ENCODE measurements around the gene SUMF1. TPM values are rescaled to one million over a fixed set of nuclear protein-coding genes. Genes with fewer than 3 reads are reported as not detected.

The SUMF1 gene
- total and polyA plus RNA-seq, 4 donors = 23.3 to 35.8 (median 28.4) TPM

DNA sequence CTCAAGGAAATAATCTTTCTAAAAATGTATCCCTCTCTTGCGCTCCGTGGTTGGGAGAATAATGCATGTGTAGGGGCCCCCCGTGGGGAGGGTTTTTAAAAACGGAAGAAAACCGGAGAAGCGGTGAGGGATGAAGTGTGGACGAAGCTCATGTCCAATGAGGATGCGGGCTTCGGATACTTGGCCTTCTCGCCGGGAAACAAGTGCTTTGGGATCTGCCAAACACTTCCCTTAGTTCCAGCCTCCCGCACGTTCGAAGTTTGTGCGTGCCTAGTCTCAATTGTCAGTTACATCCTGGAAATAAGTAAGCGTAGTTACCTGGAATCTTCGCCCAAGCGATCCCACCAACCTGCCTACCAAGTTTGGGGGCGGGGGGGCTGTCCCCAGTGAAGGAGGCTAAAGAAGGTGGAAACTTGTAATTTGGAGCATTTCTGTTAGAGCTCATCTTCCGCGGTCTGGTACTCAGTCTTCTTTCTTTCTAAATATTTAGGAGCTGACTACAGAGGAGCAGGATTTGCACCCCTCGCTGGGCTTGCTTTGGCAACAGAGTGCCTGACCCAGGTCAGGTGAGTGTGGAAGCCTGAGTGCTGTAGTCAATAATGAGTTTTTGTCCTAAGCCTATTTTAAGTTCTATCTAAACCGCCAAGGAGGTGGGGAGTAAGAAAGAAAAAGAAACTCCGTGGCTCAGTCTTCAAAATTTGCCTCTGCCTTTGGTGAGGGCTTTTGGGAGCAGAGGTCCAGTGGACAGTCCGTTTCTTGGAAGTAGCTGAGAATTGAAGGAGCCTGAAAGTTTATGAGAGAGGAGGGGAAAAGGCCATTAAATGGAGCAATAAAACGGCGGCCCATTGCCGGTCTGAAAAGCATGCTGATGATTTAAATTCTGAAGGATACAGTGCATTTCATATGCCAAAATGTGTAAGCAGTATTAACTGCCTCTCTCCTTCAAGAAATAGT, 27.1 kb upstream of the SUMF1 start:
- intact Hi-C loops (cut with DNase I) = loop anchor here (2.0 to 10.0 kb wide), 9 partner anchors 57 to 143 kb away; no protein-coding TSS in a partner anchor
- H3K4me3 ChIP-seq (ENCODE audit: low read length in 2 of 2) = peak overlapping the region; percentile 86 to 87
- no peaks in the 10 kb centered on the region for H3K27me3 ChIP-seq (ENCODE audit: control insufficient read depth in 1 of 2, insufficient read depth in 2 of 2, low read length in 1 of 2)
- H3K27ac ChIP-seq (ENCODE audit: low read depth in 1 of 2, low read length in 2 of 2) = peak overlapping the region; percentile 7 to 48
- whole genome bisulfite sequencing, 2 donors = 0% methylated on average over 28 of the region's 28 CpGs
- peak; percentile 2 for ATAC-seq (ENCODE audit: low FRiP score)
- no peaks in the 10 kb centered on the region for H3K4me1 ChIP-seq (ENCODE audit: control insufficient read depth in 1 of 2, insufficient read depth in 2 of 2, low read length in 2 of 2)
- no peaks in the 10 kb centered on the region for H3K36me3 ChIP-seq (ENCODE audit: control insufficient read depth in 1 of 2, insufficient read depth in 2 of 2, low read length in 1 of 2)
- H3K9me3 ChIP-seq (ENCODE audit: control insufficient read depth, low read length) = no peaks in the 10 kb centered on the region
- DNase-seq = peak in 1 of 2 donors; percentile 51

GRCh38 chr3:4493014-4493940, 26.2 kb upstream of the SUMF1 start, which contains the start of gene ITPR1:
Gene ITPR1 (plus strand): TSS chr3:4493348. CDS start chr3:4516492, 23,144 bp downstream.
- H3K9me3 ChIP-seq (ENCODE audit: control insufficient read depth, low read length) = no peaks in the 10 kb centered on the region
- 0% methylated on average over 46 to 47 of the region's 47 CpGs for WGBS, 2 donors
- peak; percentile 98 for ATAC-seq (ENCODE audit: low FRiP score)
- no peaks in the 10 kb centered on the region for H3K27me3 ChIP-seq (ENCODE audit: control insufficient read depth in 1 of 2, insufficient read depth in 2 of 2, low read length in 1 of 2)
- H3K36me3 ChIP-seq (ENCODE audit: control insufficient read depth in 1 of 2, insufficient read depth in 2 of 2, low read length in 1 of 2) = no peaks in the 10 kb centered on the region
- H3K4me3 ChIP-seq (ENCODE audit: low read length in 2 of 2) = peak within 1 kb of the TSS; percentile 86 to 92
- no peaks in the 10 kb centered on the region for H3K4me1 ChIP-seq (ENCODE audit: control insufficient read depth in 1 of 2, insufficient read depth in 2 of 2, low read length in 2 of 2)
- DNase-seq = peak; percentile 99 to 100
- H3K27ac ChIP-seq (ENCODE audit: low read depth in 1 of 2, low read length in 2 of 2) = peak within 1 kb of the TSS; percentile 1 to 73
- intact Hi-C loops (cut with DNase I) = loop anchor here (2.0 to 10.0 kb wide), 8 partner anchors 74 to 142 kb away; no protein-coding TSS in a partner anchor

DNA sequence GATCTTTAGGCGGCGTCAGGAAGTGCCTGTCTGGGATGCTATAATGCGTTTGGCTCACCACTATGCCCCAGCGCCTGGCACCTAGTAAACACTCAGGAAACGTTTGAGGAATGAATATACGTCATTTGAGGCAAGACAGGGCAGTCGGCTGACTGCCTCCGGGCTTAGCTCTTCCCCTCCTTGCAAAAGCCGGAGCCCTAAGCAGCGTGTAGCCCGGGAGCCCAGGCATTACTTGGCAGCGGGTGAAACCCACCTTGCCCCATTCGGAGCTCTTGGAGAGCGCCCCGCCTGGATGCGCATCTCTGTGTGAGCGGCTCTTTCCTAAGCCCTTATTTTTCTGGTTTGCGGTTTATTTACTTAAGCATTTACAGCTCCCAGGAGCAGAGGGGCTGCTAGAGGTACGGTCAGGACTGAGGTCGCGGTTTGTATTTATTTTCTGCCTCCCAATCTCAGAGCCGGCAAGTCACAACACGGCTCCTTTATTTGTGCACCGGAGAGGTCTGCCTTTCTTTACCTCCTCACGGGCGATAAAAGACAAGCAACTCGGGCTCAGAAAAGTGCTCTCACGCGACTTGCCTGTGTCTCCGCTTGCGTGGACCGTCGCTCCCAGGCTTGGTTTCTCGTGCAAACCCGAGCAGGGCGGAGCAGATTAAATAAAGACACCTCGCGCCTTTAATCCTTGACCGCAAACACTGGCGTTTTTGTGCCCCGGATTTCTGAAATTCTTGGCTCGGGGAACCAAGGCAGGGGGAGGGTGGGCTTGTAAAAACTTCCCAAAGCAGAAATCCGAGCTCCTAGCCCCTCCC, 25.3 kb upstream of the SUMF1 start:
- Histone ChIP-seq H3K4me1 (ENCODE audit: control insufficient read depth in 1 of 2, insufficient read depth in 2 of 2, low read length in 2 of 2) (no peaks in the 10 kb centered on the region), H3K36me3 (ENCODE audit: control insufficient read depth in 1 of 2, insufficient read depth in 2 of 2, low read length in 1 of 2) (no peaks in the 10 kb centered on the region), H3K9me3 (ENCODE audit: control insufficient read depth, low read length) (no peaks in the 10 kb centered on the region), H3K27me3 (ENCODE audit: control insufficient read depth in 1 of 2, insufficient read depth in 2 of 2, low read length in 1 of 2) (no peaks in the 10 kb centered on the region), H3K4me3 (ENCODE audit: low read length in 2 of 2) (peak overlapping the region; percentile 71 to 92), H3K27ac (ENCODE audit: low read depth in 1 of 2, low read length in 2 of 2) (peak overlapping the region in 1 of 2 donors; percentile 73)
- 0 to 1% methylated on average over 43 of the region's 43 CpGs for WGBS, 2 donors
- DNase-seq (peak; percentile 76 to 83), ATAC-seq (ENCODE audit: low FRiP score) (peak; percentile 70)
- intact Hi-C loops (cut with DNase I) = loop anchor here (2.0 to 10.0 kb wide), 8 partner anchors 75 to 142 kb away; no protein-coding TSS in a partner anchor

GRCh38 chr3:4491855-4492207, 24.8 kb upstream of the SUMF1 start:
- DNase-seq (no peak), ATAC-seq (ENCODE audit: low FRiP score) (no peak)
- WGBS, 2 donors = 25 to 27% methylated on average over 5 of the region's 5 CpGs
- H3K4me3 ChIP-seq (ENCODE audit: low read length in 2 of 2) = peak overlapping the region; percentile 71 to 92
- intact Hi-C loops (cut with DNase I) = loop anchor here (2.0 to 10.0 kb wide), 8 partner anchors 75 to 143 kb away; no protein-coding TSS in a partner anchor
- no peaks in the 10 kb centered on the region for H3K4me1 ChIP-seq (ENCODE audit: control insufficient read depth in 1 of 2, insufficient read depth in 2 of 2, low read length in 2 of 2)
- no peaks in the 10 kb centered on the region for H3K9me3 ChIP-seq (ENCODE audit: control insufficient read depth, low read length)
- H3K27me3 ChIP-seq (ENCODE audit: control insufficient read depth in 1 of 2, insufficient read depth in 2 of 2, low read length in 1 of 2) = no peaks in the 10 kb centered on the region
- H3K27ac ChIP-seq (ENCODE audit: low read depth in 1 of 2, low read length in 2 of 2) = no peak overlapping the region
- no peaks in the 10 kb centered on the region for H3K36me3 ChIP-seq (ENCODE audit: control insufficient read depth in 1 of 2, insufficient read depth in 2 of 2, low read length in 1 of 2)

DNA sequence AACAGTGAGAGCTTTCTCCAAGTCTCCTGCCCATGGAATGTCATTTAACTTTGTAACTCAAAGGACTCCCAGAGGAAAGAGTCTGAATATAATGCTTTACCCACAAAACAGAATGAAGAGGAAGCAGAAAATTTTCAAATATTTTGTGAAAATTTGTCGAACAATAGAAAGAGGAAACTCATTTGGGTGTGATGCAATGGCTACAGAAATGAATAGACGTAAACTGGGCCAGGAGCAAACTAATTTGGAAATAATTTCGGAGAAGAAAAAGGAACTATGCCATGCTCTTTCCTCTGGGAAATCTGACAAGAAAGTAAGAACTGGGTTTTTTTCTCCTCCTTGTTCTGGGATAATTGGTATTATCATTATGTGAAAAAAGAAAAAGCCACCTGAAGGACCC, 11.2 kb upstream of the SUMF1 start:
- no peaks in the 10 kb centered on the region for H3K27me3 ChIP-seq (ENCODE audit: control insufficient read depth in 1 of 2, insufficient read depth in 2 of 2, low read length in 1 of 2)
- no peak overlapping the region for H3K27ac ChIP-seq (ENCODE audit: low read depth in 1 of 2, low read length in 2 of 2)
- H3K4me1 ChIP-seq (ENCODE audit: control insufficient read depth in 1 of 2, insufficient read depth in 2 of 2, low read length in 2 of 2) = no peaks in the 10 kb centered on the region
- DNase-seq (no peak), ATAC-seq (ENCODE audit: low FRiP score) (no peak)
- no peak overlapping the region for H3K4me3 ChIP-seq (ENCODE audit: low read length in 2 of 2)
- H3K9me3 ChIP-seq (ENCODE audit: control insufficient read depth, low read length) = no peaks in the 10 kb centered on the region
- H3K36me3 ChIP-seq (ENCODE audit: control insufficient read depth in 1 of 2, insufficient read depth in 2 of 2, low read length in 1 of 2) = no peaks in the 10 kb centered on the region
- intact Hi-C loops (cut with DNase I) = loop anchor here in 1 of 2 donors (5.0 kb wide), 1 partner anchor 61 kb away; no protein-coding TSS in a partner anchor
- 77 to 88% methylated on average over 3 of the region's 3 CpGs for WGBS, 2 donors

- WGBS, 2 donors = 83% methylated on average over 1 of the region's 1 CpG
- DNase-seq (no peak), ATAC-seq (ENCODE audit: low FRiP score) (no peak)
- H3K27me3 ChIP-seq (ENCODE audit: control insufficient read depth in 1 of 2, insufficient read depth in 2 of 2, low read length in 1 of 2) = no peaks in the 10 kb centered on the region
- H3K4me1 ChIP-seq (ENCODE audit: control insufficient read depth in 1 of 2, insufficient read depth in 2 of 2, low read length in 2 of 2) = no peaks in the 10 kb centered on the region
- intact Hi-C loops (cut with DNase I) = loop anchor here in 1 of 2 donors (5.0 kb wide), 1 partner anchor 59 kb away; no protein-coding TSS in a partner anchor
- H3K36me3 ChIP-seq (ENCODE audit: control insufficient read depth in 1 of 2, insufficient read depth in 2 of 2, low read length in 1 of 2) = no peaks in the 10 kb centered on the region
- no peaks in the 10 kb centered on the region for H3K9me3 ChIP-seq (ENCODE audit: control insufficient read depth, low read length)
- H3K27ac ChIP-seq (ENCODE audit: low read depth in 1 of 2, low read length in 2 of 2) = no peak overlapping the region
- no peak overlapping the region for H3K4me3 ChIP-seq (ENCODE audit: low read length in 2 of 2)
These were observed 9.4 kb upstream of the SUMF1 start for GRCh38 chr3:4476496-4476895.

DNA sequence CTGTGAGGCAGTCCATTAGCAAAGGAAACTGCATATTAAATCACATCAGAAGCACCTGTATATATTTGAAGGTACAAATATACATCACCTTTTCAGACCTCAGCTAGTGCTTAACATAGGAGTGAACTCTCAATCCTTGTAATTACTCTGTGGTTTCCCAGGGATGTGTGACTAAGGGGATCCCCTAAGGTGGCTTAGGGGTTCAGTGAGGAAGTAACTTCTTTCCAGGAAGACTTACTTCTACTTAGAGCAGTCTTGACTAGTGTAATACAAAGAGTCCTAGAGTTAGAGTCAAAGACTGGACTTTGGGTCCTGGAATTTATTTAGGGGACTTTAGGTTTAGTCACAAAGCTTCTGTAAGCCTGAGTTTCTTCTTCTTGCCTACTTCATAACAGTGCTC, 8.7 kb upstream of the SUMF1 start:
- ATAC-seq (ENCODE audit: low FRiP score) (no peak), DNase-seq (no peak)
- Histone ChIP-seq H3K9me3 (ENCODE audit: control insufficient read depth, low read length) (no peaks in the 10 kb centered on the region), H3K36me3 (ENCODE audit: control insufficient read depth in 1 of 2, insufficient read depth in 2 of 2, low read length in 1 of 2) (no peaks in the 10 kb centered on the region), H3K27me3 (ENCODE audit: control insufficient read depth in 1 of 2, insufficient read depth in 2 of 2, low read length in 1 of 2) (no peaks in the 10 kb centered on the region), H3K4me3 (ENCODE audit: low read length in 2 of 2) (no peak overlapping the region), H3K4me1 (ENCODE audit: control insufficient read depth in 1 of 2, insufficient read depth in 2 of 2, low read length in 2 of 2) (no peaks in the 10 kb centered on the region), H3K27ac (ENCODE audit: low read depth in 1 of 2, low read length in 2 of 2) (no peak overlapping the region)
- intact Hi-C loops (cut with DNase I) = loop anchor here in 1 of 2 donors (5.0 kb wide), 1 partner anchor 59 kb away; no protein-coding TSS in a partner anchor

Measured in aorta (tissue), 5 donors.